ENCODE measurements around the gene MEOX1. TPM values are rescaled to one million over a fixed set of nuclear protein-coding genes. Genes with fewer than 3 reads are reported as not detected.

Gene MEOX1
- total and polyA plus RNA-seq, 4 donors = 0.26 to 1.2 (median 0.70) TPM

- Histone ChIP-seq H3K36me3 (ENCODE audit: control insufficient read depth in 4 of 4, insufficient read depth in 4 of 4, low read length in 4 of 4) (no peaks in the 10 kb centered on the region), H3K4me1 (ENCODE audit: control insufficient read depth in 5 of 5, insufficient read depth in 5 of 5, low read length in 5 of 5) (peaks cover 0 to 19% (median 3%) of the 10 kb centered on the region in 5 donors), H3K27ac (ENCODE audit: low read depth in 1 of 2, low read length in 1 of 2) (no peak overlapping the region), H3K9me3 (ENCODE audit: control insufficient read depth in 4 of 4, insufficient read depth in 3 of 4, low read length in 3 of 4) (no peaks in the 10 kb centered on the region), H3K4me3 (no peak overlapping the region), H3K27me3 (ENCODE audit: control insufficient read depth in 3 of 3, insufficient read depth in 3 of 3, low read length in 2 of 3) (peaks cover 0 to 3% (median 0%) of the 10 kb centered on the region in 3 donors), H3K9ac (ENCODE audit: insufficient read depth in 1 of 2, low read length in 2 of 2) (no peak overlapping the region)
- TF ChIP-seq CTCF (IDR thresholded peaks at IDR 0.05; ENCODE audit: control extremely low read depth, extremely low read depth) = no peak
- 86 to 90% methylated on average over 4 of the region's 4 CpGs for WGBS, 2 donors
- no peak for DNase-seq
- ATAC-seq (ENCODE audit: insufficient read depth, low FRiP score) = no peak
Observed at GRCh38 chr17:43644081-43644480, 17.6 kb downstream of the MEOX1 start.

- DNase-seq = no peak
- ATAC-seq (ENCODE audit: insufficient read depth, low FRiP score) = no peak
- Histone ChIP-seq H3K9me3 (ENCODE audit: control insufficient read depth in 4 of 4, insufficient read depth in 3 of 4, low read length in 3 of 4) (no peaks in the 10 kb centered on the region), H3K27me3 (ENCODE audit: control insufficient read depth in 3 of 3, insufficient read depth in 3 of 3, low read length in 2 of 3) (peaks cover 0 to 3% (median 0%) of the 10 kb centered on the region in 3 donors), H3K4me3 (no peak overlapping the region), H3K36me3 (ENCODE audit: control insufficient read depth in 4 of 4, insufficient read depth in 4 of 4, low read length in 4 of 4) (no peaks in the 10 kb centered on the region), H3K27ac (ENCODE audit: low read depth in 1 of 2, low read length in 1 of 2) (no peak overlapping the region), H3K9ac (ENCODE audit: insufficient read depth in 1 of 2, low read length in 2 of 2) (no peak overlapping the region), H3K4me1 (ENCODE audit: control insufficient read depth in 5 of 5, insufficient read depth in 5 of 5, low read length in 5 of 5) (peaks cover 0 to 18% (median 3%) of the 10 kb centered on the region in 5 donors)
- 56 to 57% methylated on average over 7 of the region's 7 CpGs for WGBS, 2 donors
- no peak for TF ChIP-seq CTCF (IDR thresholded peaks at IDR 0.05; ENCODE audit: control extremely low read depth, extremely low read depth)
Observed at GRCh38 chr17:43641416-43641815, 20.3 kb downstream of the MEOX1 start.

GRCh38 chr17:43640491-43641252 lies 21.1 kb downstream of the MEOX1 start:
- 76% methylated on average over 8 of the region's 8 CpGs for WGBS, 2 donors
- Histone ChIP-seq H3K9ac (ENCODE audit: insufficient read depth in 1 of 2, low read length in 2 of 2) (no peak overlapping the region), H3K4me1 (ENCODE audit: control insufficient read depth in 5 of 5, insufficient read depth in 5 of 5, low read length in 5 of 5) (peaks cover 0 to 15% (median 3%) of the 10 kb centered on the region in 5 donors), H3K4me3 (no peak overlapping the region), H3K27ac (ENCODE audit: low read depth in 1 of 2, low read length in 1 of 2) (no peak overlapping the region), H3K27me3 (ENCODE audit: control insufficient read depth in 3 of 3, insufficient read depth in 3 of 3, low read length in 2 of 3) (peaks cover 0 to 2% (median 0%) of the 10 kb centered on the region in 3 donors), H3K36me3 (ENCODE audit: control insufficient read depth in 4 of 4, insufficient read depth in 4 of 4, low read length in 4 of 4) (no peaks in the 10 kb centered on the region), H3K9me3 (ENCODE audit: control insufficient read depth in 4 of 4, insufficient read depth in 3 of 4, low read length in 3 of 4) (no peaks in the 10 kb centered on the region)
- DNase-seq (peak in 1 of 3 donors; percentile 32), ATAC-seq (ENCODE audit: insufficient read depth, low FRiP score) (no peak)
- TF ChIP-seq CTCF (IDR thresholded peaks at IDR 0.05; ENCODE audit: control extremely low read depth, extremely low read depth) = no peak
